GM10266 (cell line): Measurements from ENCODE around the gene RGL3.
A peak's percentile ranks its signal among the peaks of the same experiment; 100 is the strongest.
"Not testable (repeated sequence)": the region's sequence is repeated elsewhere in the genome, so short reads cannot be mapped to it uniquely, and the experiment has no call there.

Source experiments
- DNase-seq: peaks from one replicate; pipeline ENCODE4 v3.0.0; 2012; ENCODE audit errors: extremely low spot score
- TF ChIP-seq, protein P1 (sequence below): IDR thresholded peaks from 2 replicates; pipeline ENCODE4 v1.5.1; 2012; ENCODE audit warnings: mild to moderate bottlenecking, low read depth; ENCODE audit not compliant: control insufficient read depth, insufficient read depth; ENCODE audit errors: missing control alignments

The RGL3 gene

DNA sequence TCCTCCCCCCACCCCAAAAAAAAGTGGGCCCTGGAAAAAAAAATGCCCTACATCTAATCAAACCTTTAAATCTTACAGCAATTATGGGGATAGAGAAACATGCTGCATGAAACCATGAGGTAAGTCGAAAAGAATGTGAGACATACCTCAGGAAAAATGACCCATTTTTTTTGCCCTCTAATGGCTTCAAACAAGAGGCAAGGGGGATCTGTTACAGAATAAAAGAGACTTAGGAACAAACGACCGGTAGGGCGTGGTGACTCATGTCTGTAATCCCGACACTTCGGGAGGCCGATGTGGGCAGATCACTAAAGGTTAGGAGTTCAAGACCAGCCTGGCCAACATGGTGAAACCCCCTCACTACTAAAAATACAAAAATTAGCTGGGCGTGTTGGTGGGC, 8.4 kb downstream of the RGL3 start:
- no peak for DNase-seq
- TF ChIP-seq, protein P1, sequence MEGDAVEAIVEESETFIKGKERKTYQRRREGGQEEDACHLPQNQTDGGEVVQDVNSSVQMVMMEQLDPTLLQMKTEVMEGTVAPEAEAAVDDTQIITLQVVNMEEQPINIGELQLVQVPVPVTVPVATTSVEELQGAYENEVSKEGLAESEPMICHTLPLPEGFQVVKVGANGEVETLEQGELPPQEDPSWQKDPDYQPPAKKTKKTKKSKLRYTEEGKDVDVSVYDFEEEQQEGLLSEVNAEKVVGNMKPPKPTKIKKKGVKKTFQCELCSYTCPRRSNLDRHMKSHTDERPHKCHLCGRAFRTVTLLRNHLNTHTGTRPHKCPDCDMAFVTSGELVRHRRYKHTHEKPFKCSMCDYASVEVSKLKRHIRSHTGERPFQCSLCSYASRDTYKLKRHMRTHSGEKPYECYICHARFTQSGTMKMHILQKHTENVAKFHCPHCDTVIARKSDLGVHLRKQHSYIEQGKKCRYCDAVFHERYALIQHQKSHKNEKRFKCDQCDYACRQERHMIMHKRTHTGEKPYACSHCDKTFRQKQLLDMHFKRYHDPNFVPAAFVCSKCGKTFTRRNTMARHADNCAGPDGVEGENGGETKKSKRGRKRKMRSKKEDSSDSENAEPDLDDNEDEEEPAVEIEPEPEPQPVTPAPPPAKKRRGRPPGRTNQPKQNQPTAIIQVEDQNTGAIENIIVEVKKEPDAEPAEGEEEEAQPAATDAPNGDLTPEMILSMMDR: no peak

DNA sequence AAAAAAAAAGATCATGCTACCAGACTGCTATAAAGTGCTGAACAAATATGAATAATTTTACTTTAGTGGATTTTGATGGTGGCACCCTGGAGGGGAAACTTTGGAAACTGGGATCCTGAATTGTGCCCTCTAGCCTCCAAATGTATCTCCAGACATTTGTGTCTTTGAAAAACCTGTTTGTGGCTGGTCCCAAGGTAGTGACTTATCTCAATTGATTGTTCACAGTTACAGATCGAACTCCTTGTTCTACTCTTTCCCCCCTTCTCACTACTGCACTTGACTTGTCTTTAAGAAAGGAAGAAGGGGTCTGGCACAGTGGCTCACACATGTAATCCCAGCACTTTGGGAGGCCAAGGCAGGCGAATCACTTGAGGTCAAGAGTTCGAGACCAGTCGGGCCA, 10.5 kb downstream of the RGL3 start:
- TF ChIP-seq, protein P1: no peak
- no peak for DNase-seq

DNA sequence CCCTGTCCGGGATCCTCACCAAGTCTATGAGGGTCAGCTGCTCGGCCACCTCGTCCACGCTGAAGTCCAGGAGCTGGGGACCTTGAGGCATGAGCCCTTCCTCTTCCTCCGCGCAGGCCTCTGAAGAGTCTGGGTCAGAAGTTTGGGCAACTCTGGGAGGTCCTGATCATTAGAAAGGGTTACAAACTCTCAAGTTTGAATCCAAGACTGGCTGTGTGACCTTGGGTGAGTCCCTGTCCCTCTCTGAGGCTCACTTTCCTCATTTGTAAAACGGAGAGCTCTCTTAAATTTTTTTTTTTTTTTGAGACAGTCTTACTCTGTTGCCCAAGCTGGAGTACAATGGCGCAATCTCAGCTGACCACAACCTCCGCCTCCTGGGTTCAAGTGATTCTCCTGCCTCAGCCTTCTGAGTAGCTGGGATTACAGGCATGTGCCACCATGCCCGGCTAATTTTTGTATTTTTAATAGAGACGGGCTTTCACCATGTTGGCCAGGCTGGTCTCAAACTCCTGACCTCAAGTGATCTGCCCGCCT, 12.3 kb downstream of the RGL3 start:
- DNase-seq: not testable (repeated sequence)

DNA sequence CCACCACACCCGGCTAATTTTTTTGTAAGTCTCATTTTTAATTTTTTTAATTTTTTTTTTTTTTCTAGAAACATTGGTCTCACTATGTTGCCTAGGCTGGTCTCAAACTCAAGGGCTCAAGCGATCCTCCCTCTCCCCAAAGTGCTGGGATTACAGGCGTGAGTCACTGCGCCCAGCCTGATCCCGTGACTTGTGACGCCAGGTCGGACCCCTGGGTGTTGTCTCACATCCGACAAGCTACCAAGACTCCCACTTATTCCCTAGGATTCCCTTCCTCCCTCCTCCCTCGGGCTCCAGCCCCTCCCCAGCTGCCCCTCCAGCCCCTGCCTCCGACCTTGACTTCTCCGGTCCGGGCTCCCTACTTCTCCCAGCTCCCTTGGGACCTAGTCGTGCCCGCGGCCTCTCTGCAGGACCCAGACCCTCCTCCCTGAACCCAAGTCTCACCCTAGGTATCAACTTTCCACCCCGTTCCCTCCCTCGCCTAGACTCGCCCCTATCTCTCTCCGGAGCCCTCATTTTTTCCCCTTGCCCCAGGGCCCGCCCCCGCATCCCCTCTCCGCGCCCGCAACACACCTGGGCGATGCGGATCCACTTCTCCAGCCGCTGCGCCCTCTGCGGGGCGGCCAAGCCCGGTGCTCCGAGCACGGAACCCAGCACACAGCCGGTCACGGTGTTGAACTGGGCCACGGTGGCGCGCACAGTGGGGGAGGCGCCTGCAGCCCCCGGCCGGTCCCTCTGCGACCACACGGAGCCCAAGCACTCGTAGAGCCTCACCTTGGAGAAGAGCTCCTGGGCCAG, 13.1 kb downstream of the RGL3 start:
- no peak for DNase-seq
- TF ChIP-seq, protein P1: peak; percentile 39

DNA sequence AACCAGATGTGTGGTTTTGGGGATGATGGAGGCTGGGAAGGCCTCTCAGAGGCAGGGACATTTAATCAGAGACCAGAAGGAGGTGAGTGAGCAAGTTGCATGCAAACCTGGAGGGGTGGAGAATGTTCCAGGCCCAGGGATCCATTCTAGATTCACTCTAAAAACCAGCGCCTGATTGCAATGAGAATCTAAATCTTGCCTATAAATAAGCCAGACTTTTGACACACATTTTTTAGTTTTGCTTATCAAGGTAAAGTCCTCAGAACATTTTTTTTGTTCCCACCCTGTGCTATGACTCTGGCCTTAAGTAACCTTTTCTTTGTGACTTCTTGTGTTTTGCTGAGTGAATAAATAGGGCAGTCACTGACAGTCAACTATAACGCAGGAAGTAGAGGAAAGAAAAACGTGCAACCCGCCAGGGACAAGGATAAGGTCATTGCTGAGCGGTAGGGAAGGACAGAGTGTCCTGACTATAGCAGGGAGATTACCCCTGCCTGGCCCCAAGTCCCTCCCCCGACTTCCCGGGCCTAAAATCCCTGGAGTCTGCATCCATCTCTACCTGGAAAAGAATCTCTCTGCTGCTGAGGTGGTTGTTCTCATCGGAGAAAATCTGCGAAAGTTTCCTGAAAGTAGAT, 14.4 kb downstream of the RGL3 start:
- DNase-seq: no peak
- TF ChIP-seq, protein P1: no peak

DNA sequence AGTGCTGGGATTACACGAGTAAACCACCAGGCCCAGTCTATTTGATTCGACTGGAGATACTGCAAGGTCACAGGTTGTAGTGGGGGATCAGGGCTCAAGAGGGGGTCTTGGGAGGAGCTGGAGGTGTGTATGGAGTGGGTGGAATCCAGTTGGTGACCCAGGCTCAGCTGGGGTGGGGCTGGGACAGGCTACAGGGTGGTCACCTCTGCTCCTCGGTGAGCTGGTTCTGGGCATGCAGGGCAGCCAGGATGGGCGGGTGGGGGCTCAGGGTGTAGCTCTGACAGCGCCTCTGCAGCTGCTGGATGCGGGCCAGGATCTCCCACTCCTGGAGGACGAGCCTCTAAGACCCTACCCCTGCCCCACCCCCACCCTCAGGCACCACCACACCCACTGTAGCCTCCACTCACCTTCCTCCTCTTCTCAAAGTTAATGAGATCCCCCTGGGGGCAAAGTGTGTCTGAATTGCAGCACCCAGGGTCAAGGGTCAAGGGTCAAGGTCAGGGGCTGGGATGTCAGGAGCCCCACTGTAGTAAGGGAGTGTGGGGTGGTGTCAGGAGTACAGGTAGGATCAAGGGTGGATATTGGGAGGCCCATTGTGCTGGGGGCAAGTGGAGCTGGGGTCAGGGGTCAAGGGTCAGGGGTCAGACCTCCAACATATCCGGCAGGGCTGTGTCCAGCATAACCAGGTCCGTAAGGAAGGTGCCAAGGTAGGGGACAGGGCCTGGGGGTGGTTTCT, 17.1 kb downstream of the RGL3 start:
- TF ChIP-seq, protein P1: no peak
- DNase-seq: peak; percentile 15

DNA sequence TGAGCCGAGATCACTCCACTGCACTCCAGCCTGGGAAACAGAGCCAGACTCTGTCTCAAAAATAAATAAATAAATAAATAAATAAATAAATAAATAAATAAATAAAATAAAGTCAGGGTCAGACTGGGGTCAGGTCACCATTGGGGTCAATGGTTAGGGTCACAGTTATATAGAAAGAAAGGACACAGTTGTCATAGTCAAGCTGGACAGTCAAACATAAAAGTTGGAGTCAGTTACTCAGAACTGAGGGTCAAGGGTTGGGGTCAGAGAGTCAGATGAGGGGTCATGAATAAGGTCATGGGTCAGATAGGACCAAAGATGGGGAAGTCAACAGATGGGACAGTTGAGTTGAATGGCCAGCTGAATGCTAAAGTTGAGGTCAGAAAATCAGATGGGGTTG, 18.3 kb downstream of the RGL3 start:
- DNase-seq: peak; percentile 7
- TF ChIP-seq, protein P1: no peak
